HG03196 (cell line): Measurements from ENCODE around the gene APOBEC3F.

Experiments
- ATAC-seq: cut with Tn5 transposase; IDR thresholded peaks from one replicate; pipeline ENCODE4 v1.9.1; 2021; ENCODE audit not compliant: unreplicated experiment

The APOBEC3F gene

DNA sequence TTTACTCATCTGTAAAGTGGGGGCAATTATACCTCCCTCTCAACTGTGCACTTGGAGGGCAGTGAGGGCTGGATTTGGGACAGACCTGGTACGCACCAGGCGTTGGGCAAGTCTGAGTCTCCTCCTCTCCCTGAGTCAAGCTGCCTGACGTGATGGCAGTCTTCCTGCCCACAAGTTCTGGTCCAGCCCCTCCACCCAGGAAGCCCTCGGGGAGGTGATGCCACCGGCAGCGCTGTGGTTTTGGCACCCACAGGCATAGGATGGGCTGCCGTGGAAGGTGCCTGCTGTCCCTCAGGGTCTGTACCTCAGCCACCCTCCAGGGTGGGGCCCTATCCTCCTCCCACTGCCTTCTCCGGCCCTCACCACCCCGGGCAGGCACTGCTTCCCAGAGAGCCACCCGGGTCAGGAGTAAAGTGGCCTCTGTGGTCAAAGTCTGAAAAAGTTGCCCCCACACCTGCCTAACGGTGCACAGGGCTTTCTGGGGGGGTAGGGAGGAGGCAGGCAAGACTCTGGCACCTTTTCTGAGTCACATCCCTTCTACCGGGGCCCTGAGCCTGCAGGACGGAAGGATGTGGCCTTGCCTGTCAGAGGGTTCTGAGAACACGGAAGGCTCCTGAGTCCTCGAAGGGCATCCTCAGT lies 49.9 kb downstream of the APOBEC3F start:
- ATAC-seq, result no peak

GRCh38 chr22:39091126-39092081 lies 50.7 kb downstream of the APOBEC3F start:
- ATAC-seq, result no peak

- ATAC-seq, result no peak
These were observed 51.6 kb downstream of the APOBEC3F start for GRCh38 chr22:39092111-39092862.

- ATAC-seq, result no peak
These were observed 54.2 kb downstream of the APOBEC3F start for GRCh38 chr22:39094717-39095389.

DNA sequence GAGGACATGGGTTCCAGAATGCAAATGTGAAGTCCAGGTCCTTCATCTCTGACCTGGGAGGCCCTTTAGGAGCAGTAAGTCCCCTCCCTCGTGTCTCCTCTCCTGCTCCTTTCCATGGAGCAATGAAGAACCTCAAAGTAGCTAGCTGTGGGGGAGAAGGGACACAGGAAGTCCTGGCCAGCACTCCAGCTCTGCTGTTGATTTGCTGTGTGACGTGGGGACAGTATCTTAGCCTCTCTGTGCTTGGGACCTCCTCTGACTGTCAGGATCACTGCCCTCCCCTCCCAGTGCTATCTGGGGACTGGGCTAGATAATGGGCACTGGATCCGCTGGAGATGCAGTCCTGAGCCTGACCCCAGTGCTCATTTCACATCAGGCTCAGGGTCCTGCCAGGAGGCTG lies 55.3 kb downstream of the APOBEC3F start:
- no peak for ATAC-seq

DNA sequence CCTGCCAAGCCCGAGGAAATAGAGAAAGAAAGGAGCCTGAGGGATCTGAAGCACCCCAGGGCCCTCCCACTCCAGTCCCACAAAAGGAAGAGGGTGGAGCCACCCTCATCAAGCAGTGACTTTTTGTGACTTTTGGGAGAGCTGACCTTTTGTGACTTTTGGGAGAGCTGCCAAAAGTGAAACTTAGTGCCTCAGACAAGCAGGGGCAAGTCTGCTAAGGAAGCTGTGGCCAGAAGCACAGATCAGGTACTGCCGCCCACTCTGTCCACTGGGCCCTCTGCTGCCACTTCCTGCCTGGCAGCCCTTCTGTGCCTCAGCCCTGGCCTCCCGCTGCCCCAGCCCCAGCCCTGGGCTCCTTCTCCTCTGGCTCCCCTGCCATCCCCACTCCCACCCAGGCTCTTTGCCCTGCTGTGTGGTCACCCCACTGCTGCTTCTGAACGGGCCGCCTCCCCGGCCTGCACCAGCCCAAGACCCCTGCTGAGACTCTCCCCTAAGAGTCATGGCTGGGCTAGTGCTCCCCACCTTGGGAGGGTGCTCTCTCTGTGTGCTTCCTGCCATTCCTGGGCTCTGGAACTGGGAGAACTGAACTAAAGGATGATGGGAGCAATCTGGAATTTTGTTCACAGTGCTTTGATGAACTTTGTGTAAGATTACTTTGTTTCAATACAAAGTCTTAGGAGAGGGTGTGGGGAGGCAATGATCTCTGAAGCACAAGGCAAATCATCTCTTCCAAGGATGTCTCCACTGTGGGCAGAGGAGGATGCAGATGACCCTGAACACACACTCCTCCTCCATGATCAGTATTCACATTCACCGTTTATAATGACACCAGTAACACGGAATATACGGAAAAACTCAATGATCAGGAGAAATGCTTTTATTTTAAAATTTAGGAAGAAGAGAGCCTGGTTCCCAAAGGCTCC lies 56.7 kb downstream of the APOBEC3F start, which contains the start of gene APOBEC3H:
APOBEC3H (plus strand) TSS at position 147 of the 923 bp plus-strand sequence. CDS start 3,035 bp downstream, outside the sequence.
- ATAC-seq, result no peak

GRCh38 chr22:39098026-39098425 lies 57.4 kb downstream of the APOBEC3F start:
- ATAC-seq, result no peak

- ATAC-seq, result no peak
These were observed 57.9 kb downstream of the APOBEC3F start for GRCh38 chr22:39098576-39098975.

DNA sequence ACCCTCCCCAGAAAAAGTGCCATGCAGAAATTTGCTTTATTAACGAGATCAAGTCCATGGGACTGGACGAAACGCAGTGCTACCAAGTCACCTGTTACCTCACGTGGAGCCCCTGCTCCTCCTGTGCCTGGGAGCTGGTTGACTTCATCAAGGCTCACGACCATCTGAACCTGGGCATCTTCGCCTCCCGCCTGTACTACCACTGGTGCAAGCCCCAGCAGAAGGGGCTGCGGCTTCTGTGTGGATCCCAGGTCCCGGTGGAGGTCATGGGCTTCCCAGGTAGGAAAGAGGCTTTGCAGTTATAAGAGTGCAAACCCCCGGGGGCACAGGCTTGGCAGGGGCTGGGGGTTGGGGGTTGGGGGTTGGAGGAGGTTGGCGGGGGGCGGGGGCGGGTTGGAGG lies 60.6 kb downstream of the APOBEC3F start:
- no peak for ATAC-seq

DNA sequence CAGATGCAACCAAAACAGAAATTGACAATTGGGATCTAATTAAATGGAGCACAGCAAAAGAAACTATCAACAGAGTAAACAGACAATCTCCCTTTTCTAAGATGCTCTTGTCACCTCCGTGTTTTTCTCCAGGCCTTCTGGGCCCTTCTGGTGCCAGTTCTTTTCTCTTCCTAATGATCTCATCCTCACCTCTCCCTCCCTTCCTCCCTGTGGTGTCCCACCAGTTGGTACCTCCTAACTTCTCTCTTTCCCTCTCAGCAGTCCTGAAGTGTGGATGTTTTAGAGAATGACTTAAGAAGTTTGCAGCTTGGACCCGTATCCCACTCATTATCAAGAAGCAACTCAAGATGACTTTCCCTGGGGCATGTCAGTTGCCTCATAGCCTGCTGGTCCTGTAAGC lies 62.8 kb downstream of the APOBEC3F start:
- no peak for ATAC-seq
